Stimulated activated CD8-positive, alpha-beta memory T cell treated with anti-CD3 and anti-CD28 coated beads, Interleukin-12 subunit alpha, Interleukin-12 subunit beta, amount 100 ng/mL, for 1 hour (primary cell): ENCODE results near the gene KLC3.
"Not testable (repeated sequence)": the region's sequence is repeated elsewhere in the genome, so short reads cannot be mapped to it uniquely, and the experiment has no call there.

ENCODE experiments used
- DNase-seq: peaks from one replicate; pipeline ENCODE4 v3.0.0-alpha.2; 2020; ENCODE audit warnings: low read depth

Gene KLC3

DNA sequence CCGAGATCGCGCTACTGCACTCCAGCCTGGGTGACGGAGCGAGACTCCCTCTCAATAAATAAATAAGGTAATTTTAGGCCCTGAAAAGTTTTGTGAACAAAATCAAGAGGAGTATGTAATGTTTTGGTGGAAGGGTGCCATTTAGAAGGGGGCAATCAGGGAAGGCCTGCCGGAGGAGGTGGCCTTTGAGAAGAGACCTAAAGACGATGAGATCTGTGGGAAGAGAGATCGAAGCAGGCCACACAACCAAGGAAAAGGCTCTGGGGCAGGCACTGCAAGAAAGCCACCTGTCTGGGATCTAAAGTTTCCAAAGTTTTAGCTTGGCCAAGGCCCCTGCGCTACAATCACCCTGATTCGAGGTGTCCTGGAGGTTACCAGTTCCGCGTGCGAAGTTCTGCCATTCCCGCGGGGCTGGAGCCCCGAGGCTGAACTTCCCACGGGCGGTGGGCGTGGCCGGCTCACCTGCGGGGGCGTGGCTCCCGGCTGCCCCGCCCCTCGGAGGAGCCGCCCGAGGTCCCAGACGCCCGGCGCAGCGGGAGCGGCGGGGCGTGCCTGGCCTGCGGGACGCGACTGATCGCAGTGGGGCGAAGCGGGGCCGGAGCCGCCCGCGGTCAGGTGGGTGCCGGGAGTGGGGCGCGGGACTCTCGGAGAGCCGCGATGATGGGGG is at the start of gene KLC3:
KLC3 (plus strand) TSS at position 519 of the 667 bp plus-strand sequence. CDS start 4,792 bp downstream, outside the sequence.
- no peak for DNase-seq

DNA sequence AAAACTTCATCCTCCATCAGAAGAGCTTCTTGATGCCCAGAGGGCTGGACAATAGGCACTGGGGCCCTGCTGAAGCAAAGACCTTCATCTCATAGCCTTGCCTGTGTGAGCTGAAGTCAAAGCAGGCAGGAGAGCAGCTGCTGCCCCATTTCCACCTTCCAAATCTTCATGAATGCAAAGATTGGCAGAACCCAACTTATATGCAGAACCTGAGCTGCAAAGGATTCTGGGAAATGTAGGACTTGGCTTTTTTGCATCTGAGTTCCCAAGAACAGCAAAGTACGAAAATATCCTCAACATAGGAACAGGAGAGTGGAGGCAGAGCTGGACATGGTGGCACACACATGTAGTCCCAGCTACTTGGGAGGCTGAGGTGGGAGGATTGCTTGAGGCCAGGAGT is 48.7 kb upstream of the KLC3 start:
- DNase-seq, result no peak

DNA sequence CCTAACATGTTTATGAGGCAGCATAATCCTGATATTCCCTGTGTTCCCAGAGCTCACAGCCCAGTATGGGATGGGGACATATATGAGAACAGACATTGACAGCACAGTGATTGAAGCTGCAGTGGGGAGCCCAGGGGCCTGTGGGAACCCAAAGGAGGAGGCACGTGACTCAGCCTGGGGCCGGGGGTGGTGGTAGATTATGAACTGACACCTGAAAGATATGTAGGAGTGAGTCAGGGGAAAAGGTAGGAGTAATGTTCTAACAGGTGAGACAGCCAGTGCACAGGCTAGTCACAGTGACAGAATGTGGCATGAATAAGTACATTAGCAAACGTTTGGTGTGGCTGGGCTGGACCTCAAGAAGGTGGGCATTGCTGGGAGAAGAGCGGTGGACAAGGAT is 46.9 kb upstream of the KLC3 start:
- DNase-seq, result no peak

DNA sequence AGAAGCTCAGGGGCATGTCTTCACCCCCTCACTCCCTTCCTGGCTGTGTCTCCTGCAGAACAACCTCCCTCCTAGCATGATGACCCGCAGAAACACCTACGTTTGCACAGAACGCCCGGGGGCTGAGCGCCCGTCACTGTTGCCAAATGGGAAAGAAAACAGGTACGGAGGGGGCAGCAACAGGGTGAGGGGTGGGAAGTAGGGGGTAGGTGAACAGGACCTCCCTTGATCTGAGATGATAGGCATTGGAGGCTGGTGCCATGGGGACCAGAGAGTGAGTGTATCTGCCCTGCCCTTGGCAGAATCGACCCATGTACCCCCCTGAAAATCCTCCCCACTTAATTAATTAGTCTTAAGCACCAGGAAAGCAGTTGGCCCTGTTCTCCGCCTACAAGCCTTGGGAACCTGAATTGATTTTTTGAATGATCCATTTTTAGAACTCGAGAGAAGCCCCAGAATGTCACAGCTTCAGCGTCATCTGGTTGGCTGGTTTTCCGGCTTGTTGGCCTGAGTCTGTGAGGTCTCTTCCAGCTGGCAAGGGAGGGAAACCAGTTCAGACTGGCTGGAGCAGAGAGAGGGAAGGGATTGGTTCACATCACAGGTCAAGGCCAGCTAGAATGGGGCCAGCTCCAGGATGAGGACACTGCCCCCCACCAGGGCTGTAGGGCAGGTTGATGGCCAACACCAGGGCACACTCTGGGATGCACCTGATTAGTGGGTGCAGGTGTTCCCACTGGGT is 46.1 kb upstream of the KLC3 start:
- no peak for DNase-seq

DNA sequence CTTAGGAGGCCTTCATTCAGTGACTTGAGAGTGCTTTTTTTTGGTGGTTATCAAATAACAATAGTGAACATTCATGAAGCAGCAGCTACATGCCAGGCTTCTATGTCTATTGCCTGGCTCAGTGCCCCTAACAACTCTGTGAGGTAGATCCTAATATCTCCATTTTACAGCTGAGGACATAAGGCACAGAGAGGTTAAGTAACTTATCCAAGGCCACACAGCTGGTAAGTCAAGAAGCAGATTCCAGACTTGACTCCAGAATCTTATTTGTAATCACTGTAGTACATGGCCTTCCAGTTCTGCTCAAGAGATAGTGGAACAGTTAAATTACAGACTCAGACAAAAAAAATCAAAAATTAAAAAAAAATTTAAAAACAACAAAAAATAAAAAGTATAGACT is 44.7 kb upstream of the KLC3 start:
- no peak for DNase-seq

DNA sequence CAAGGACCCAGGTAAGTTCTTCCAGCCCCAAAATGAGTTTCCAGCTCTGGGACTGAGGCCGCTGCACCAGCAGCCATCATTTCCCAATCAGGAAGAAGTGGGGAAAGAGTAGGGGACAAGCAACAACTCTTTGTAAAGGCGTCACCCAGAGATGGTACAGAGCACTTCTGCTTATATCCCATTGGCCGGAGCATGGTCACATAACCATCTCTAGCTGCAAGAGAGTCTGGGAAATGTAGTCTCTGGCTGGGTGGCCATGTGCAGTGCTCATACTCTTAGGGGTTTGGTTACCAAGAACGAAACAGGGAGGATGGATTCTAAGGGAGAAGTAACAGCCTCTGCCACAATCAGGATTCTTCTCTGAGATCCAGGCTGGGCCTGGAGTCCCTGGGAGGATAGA is 44.2 kb upstream of the KLC3 start:
- no peak for DNase-seq

DNA sequence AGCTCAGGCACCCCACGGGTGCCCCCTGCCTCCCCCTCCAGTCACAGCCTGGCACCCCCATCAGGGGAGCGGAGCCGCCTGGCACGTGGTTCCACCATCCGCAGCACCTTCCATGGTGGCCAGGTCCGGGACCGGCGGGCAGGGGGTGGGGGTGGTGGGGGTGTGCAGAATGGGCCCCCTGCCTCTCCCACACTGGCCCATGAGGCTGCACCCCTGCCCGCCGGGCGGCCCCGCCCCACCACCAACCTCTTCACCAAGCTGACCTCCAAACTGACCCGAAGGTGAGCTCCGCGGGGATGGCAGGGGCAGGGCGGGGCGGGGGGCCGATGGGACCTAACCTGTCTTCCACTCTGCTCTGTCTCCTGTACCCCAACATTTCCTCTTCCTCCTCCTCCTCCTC is 42.9 kb upstream of the KLC3 start:
- no peak for DNase-seq

DNA sequence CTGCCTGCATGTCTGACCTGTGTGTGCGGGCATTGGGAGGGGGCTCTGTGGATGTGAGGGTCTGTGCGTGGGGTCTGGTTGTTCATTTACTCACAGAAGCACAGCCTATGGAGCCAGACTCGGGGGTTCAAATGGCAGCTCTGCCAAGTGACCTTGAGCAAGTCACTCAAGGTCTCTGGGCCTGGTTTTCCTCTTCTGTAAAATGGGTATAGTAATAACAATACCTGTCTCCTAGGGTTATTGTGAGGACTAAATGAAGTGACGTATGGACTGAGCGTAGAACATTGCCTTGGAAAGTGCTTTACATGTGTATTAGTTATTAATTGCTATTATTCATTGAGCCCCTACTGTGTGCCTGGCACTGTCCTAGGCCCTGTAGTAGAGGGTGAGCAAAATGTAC is 42.3 kb upstream of the KLC3 start:
- DNase-seq, result no peak

DNA sequence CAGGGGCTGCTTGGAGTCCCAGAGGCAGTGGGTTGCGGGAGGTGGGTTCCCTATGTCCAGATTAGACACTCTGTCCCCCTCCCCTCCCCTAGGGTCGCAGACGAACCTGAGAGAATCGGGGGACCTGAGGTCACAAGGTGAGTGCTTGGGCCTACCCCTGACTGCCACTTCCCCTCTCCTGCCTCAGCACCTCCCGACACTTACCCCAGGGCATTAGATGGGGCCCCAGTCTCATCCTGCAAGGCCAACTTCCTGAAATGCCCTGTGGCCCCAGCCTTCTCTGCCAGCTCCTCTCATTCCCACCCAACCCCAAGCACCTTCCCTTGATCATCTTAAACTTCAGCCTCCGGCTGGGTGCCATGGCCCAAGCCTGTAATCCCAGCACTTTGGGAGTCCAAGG is 40.8 kb upstream of the KLC3 start:
- no peak for DNase-seq

DNA sequence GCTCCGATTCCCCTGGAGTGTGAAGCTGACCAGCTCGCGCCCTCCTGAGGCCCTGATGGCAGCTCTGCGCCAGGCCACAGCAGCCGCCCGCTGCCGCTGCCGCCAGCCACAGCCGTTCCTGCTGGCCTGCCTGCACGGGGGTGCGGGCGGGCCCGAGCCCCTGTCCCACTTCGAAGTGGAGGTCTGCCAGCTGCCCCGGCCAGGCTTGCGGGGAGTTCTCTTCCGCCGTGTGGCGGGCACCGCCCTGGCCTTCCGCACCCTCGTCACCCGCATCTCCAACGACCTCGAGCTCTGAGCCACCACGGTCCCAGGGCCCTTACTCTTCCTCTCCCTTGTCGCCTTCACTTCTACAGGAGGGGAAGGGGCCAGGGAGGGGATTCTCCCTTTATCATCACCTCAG is 38.1 kb upstream of the KLC3 start:
- no peak for DNase-seq

DNA sequence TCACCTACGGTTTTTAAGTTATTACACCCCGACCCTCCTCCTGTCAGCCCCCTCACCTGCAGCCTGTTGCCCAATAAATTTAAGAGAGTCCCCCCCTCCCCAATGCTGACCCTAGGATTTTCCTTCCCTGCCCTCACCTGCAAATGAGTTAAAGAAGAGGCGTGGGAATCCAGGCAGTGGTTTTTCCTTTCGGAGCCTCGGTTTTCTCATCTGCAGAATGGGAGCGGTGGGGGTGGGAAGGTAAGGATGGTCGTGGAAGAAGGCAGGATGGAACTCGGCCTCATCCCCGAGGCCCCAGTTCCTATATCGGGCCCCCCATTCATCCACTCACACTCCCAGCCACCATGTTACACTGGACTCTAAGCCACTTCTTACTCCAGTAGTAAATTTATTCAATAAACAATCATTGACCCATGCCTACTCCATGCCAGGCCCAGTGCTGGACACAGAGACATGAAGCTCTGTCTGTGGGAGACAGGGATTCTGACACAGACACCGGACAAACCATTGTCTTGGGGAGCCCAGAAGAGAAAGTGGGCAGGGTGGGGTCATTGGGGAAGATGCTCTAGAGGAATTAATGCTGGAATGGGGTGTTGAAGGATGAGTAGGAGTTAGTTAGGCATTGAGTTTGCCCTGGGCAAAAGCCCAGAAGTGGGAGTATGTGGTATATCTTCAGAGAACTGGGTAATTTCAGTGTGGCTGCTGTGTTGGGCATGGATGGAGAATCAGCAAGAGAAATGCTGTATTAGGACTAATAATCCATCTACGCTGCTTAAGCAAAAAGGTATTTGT is 37.1 kb upstream of the KLC3 start:
- DNase-seq, result no peak

DNA sequence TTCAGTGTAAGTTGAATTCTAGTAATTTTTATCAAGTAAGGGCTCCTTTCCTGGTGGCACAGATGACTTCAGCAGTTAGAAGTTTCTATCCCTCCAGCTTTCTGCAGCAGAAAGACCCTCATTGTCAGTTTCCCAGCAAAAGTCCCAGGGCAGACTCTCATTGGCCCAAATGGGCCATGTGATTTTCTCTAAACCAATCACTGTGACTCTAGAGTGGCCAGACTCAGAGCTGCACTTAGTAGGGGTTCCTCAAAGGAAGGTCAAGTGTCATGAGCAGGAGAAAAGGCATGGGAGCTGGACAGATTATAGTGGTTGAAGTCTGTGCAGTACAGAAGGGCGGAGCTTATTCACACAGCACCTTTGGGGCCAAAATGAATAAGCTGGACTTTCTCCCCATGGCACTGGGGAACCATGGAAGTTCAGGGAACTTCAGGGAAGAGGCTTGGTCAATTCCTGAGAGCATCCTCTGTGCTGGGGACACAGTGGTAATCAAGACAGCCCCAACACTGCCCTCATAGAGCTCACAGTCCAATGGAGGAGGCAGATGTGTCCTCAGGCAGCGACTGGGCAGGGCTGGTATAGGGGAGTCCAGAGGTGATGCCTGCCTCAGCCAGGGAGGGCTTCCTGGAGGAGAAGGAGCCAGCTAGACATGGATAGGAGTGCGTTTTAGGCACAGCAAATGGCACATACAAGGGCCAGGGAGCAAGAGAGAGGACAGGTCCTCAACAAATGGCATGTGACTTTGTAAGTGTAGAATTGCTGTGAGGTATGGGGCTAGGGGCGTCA is 36.2 kb upstream of the KLC3 start:
- no peak for DNase-seq

DNA sequence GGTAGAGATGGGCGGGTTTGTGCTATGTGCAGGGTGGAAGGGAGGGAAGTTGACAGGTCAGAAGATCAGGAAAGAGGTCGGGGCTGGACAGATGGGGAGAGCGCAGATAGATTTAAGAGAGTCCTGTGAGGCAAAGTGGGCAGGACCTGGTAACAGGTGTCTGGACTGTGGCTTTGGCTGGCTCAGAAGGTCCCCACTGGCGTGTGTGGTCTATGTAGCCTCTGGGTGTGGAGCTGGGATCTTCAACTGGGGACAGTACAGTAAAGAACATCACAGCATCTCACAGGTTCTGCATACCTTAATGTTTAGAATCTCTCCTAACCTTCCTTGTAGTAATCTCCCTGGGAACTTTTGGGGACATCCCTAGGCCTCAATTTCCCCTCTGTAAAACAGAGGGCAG is 35.5 kb upstream of the KLC3 start:
- no peak for DNase-seq

DNA sequence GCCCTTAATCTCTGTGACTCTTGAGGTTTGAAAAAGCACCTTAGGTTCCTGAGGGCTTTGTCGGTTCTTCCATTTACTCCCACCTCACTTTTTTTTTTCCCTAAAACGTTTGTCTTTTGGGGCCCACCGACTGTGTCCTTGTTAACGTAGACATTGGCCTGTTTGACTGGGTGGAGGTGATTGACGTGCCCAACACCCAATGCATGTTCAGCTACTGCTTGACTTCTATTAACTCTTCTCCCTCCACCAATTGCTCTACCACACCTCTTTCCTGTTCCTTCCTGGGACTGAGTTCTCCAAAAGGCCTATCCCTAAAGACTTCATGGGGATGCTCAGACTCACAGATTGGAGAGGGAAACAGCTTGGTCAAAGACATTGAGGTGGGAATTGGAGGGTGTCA is 35.1 kb upstream of the KLC3 start:
- DNase-seq, result no peak

DNA sequence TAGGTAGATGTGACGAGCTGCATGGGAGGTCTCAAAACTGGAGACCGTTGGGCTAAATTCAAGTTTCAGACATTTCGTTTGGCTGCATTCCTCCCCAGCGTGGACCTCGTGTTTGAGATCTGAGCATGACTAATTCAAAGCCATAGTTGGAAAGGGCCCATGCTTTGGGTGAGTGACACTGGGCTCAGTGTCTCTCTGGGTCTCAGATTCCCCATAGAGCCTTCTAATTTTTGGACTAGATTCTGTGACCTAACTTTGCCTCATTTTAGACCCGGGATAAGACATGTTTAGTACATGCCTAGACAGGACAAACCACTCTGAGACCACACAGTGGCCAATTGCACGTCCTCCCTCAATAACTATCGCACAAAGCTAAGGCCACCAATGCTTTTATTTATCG is 34.5 kb upstream of the KLC3 start:
- no peak for DNase-seq

DNA sequence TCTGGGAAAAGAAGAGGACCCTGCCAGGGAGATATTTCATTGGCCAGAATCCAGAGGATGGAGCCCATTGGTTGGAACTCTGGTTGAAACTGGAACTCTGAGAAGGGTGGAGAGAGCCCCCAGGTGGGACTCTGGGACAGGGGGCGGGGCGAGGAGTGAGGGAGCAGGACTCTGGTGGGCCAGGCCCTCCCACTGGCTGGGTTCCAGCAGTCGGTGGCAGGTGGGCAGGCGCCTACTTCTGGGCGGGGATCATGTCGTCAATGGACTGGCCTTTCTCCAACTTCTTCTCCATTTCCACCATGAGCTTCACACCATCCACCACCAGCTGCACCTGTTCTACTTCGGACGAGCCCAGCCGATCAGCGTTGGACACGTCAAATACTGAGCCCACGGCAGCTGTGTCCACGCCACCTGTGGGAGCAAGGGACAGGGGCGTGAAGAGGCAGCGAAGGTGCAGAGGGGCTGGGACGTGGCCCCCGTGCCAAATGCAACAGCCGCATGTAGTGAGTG is 34.0 kb upstream of the KLC3 start:
- DNase-seq, result no peak

DNA sequence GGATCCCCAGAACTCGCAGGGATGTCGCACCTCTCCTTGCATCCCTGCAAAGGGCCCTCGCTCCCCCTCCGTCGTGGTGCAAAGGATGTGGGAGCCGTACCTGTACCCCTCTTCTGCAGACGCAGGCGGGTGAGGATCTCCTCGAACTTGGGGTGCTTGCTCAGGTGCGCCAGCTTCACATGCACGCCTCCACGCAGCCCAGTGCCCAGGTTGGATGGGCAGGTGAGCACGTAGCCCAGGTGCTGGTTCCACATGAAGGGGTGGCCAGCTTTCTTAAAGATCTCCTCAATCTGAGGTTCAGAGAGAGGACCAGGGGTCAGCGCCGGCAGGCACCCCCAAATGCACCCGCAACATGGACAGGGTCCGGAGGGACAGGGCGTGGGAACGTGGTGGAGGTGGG is 33.2 kb upstream of the KLC3 start:
- no peak for DNase-seq

DNA sequence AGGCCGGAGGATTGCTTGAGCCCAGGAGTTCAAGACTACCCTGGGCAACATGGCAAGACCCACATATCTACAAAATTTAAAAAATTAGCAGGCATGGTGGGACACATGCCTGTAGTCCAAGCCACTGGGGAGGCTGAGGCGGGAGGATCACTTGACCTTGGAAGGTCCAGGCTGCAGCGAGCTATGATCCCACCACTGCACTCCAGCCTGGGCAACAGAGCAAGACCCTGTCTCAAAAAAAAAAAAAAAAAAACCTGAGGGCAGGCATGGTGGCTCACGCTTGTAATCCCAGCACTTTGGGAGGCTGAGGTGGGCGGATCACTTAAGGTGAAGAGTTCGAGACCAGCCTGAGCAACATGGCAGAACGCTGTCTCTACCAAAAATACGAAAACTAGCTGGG is 31.2 kb upstream of the KLC3 start:
- not testable (repeated sequence) for DNase-seq

DNA sequence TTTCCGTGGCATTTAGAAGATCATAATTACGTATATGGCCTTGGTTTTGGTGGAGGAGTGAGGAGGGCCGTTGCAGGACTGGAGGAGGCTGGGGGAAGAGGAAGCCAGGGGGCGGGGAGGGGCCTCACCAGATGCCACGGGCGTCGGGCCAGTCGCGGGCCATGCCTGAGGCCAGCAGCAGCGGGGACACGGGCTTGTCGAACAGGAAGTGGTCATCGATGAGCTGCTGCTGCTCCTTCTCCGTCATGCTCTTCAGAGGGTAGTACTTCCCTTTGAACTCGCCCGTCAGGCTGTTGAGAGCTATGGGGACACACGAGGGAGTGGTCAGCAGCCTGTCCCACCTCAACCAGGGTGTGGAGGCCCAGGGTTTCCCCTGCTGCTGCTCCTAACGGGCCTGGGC is 28.9 kb upstream of the KLC3 start:
- no peak for DNase-seq

DNA sequence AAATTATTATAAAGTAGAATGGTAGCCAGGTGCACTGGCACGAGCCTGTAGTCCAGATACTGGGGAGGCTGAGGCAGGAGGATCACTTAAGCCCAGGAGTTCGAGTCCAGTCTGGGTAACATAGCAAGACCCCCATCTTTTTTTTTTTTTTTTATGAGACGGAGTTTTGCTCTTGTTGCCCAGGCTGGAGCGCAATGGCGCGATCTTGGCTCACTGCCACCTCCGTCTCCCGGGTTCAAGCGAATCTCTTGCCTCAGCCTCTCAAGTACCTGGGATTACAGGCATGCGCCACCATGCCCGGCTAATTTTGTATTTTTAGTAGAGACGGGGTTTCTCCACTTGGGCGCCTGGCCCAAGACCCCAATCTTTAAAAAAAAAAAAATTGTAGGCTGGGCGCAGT is 28.3 kb upstream of the KLC3 start:
- not testable (repeated sequence) for DNase-seq

DNA sequence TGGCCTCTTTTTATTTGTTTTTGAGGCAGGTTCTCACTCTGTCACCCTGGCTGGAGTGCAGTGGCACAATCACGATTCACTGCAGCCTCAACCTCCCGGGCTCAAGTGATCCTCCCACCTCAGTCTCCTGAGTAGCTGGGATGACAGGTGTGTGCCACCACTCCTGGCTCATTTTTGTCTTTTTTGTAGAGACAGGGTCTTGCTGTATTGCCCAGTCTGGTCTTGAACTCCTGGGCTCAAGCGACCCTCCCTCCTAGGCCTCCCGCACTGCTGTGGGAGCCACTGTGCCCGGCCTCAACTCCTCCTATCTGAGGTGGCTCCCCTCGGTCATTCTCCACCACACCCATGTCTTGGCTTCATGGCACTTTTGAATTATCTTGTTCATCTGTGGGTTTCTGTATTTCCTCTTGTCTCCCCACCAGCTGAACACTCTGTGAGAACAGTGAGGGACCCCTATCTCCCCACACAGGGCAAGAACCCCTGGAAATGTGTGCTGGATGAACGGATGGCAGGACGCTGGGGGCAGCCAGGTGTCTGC is 25.8 kb upstream of the KLC3 start:
- DNase-seq, result no peak

DNA sequence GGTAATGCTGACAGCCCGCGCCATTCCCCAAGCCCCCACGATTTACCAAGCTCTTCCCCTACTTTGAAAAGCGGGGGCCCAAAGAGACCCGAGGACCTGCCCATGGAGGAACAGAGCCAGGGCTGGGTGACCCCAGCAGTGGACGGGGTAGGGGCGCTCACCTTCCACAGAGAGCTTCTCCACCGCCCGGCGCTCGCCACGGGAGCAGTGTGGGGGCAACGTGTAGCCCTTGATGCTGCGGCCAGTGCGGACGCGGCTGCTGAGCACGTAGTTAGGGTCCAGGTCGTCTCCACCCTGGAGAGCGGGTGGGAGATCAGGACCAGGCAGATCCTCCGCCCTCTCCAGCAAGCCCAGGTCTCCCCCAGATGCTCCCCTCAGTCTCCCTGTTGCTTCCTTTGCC is 25.2 kb upstream of the KLC3 start:
- no peak for DNase-seq
